ENCODE results near the gene HS3ST5. TPM values are rescaled to one million over a fixed set of nuclear protein-coding genes. Genes with fewer than 3 reads are reported as not detected.

HS3ST5 gene
- total RNA-seq, 4 donors from 2014 or later = not detected

GRCh38 chr6:114010540-114010939, 332.3 kb downstream of the HS3ST5 start:
- TF ChIP-seq, protein P1, sequence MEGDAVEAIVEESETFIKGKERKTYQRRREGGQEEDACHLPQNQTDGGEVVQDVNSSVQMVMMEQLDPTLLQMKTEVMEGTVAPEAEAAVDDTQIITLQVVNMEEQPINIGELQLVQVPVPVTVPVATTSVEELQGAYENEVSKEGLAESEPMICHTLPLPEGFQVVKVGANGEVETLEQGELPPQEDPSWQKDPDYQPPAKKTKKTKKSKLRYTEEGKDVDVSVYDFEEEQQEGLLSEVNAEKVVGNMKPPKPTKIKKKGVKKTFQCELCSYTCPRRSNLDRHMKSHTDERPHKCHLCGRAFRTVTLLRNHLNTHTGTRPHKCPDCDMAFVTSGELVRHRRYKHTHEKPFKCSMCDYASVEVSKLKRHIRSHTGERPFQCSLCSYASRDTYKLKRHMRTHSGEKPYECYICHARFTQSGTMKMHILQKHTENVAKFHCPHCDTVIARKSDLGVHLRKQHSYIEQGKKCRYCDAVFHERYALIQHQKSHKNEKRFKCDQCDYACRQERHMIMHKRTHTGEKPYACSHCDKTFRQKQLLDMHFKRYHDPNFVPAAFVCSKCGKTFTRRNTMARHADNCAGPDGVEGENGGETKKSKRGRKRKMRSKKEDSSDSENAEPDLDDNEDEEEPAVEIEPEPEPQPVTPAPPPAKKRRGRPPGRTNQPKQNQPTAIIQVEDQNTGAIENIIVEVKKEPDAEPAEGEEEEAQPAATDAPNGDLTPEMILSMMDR (IDR thresholded peaks at IDR 0.05) = no peak
- TF ChIP-seq POLR2A (IDR thresholded peaks at IDR 0.05) = no peak
- DNase-seq = no peak
- H3K4me3 ChIP-seq = no peak overlapping the region
- 52 to 60% methylated on average over 2 of the region's 2 CpGs for WGBS, 2 donors
- no peaks in the 10 kb centered on the region for H3K4me1 ChIP-seq
- no peak overlapping the region for H3K27ac ChIP-seq
- no peaks in the 10 kb centered on the region for H3K27me3 ChIP-seq
- no peaks in the 10 kb centered on the region for H3K9me3 ChIP-seq
- intact Hi-C loops (cut with DNase I) = no loop called here
- H3K36me3 ChIP-seq = no peaks in the 10 kb centered on the region

DNA sequence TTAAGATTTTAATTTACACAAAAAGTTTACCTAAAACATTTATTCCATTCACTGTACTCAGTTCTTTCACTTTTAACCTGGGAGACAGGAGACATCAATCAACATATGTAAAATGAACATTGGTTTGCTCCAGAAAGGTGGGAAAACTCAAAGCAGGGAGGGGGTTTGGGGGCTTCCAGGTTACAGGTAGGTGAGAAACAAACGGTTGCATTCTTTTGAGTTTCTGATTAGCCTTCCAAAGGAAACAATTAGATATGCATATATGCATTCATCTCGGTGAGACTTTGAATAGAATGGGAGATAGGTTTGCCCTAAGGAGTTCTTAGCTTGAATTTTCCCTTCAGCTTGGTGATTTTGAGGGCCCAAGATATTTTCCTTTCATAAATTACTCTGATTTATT, 333.6 kb downstream of the HS3ST5 start:
- no peak for DNase-seq
- H3K9me3 ChIP-seq = no peaks in the 10 kb centered on the region

DNA sequence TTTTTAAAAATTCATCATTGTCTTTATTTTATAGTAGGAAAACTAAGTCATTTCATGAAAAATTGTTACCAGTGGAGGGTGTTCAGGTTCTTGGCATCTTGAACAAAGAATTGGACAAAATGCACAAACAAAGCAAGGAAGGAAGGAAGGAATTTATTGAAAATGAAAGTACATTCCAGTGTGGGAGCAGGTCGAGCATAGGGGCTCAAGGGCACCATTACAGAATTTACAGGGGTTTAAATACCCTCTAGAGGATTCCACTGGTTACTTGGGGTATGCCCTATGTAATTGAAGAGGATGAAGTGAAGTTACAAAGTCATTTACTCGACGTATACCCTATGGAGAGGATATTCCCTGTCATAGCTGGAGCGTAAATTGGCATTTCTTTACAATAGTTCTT, 334.5 kb downstream of the HS3ST5 start:
- Histone ChIP-seq H3K27me3 (no peaks in the 10 kb centered on the region), H3K4me3 (no peak overlapping the region), H3K9me3 (no peaks in the 10 kb centered on the region), H3K4me1 (no peaks in the 10 kb centered on the region), H3K36me3 (no peaks in the 10 kb centered on the region), H3K27ac (no peak overlapping the region)
- TF ChIP-seq POLR2A (IDR thresholded peaks at IDR 0.05) = no peak
- TF ChIP-seq, protein P1 (IDR thresholded peaks at IDR 0.05) = no peak
- WGBS, 2 donors = 68 to 71% methylated on average over 4 of the region's 4 CpGs
- intact Hi-C loops (cut with DNase I) = no loop called here
- no peak for DNase-seq

More for the DNA sequence above, 333.6 kb downstream of the HS3ST5 start:
- Histone ChIP-seq H3K4me1 (no peaks in the 10 kb centered on the region), H3K27me3 (no peaks in the 10 kb centered on the region), H3K27ac (no peak overlapping the region), H3K36me3 (no peaks in the 10 kb centered on the region), H3K4me3 (no peak overlapping the region)
- TF ChIP-seq, protein P1 (IDR thresholded peaks at IDR 0.05) = no peak
- no peak for TF ChIP-seq POLR2A (IDR thresholded peaks at IDR 0.05)
- WGBS, 2 donors = 63 to 64% methylated on average over 2 of the region's 2 CpGs
- intact Hi-C loops (cut with DNase I) = no loop called here

GRCh38 chr6:114007516-114007915, 335.3 kb downstream of the HS3ST5 start:
- H3K4me1 ChIP-seq = no peaks in the 10 kb centered on the region
- no peaks in the 10 kb centered on the region for H3K27me3 ChIP-seq
- no peak for DNase-seq
- intact Hi-C loops (cut with DNase I) = no loop called here
- H3K27ac ChIP-seq = no peak overlapping the region
- WGBS, 2 donors = 67 to 69% methylated on average over 1 to 2 of the region's 2 CpGs
- TF ChIP-seq, protein P1 (IDR thresholded peaks at IDR 0.05) = no peak
- no peak for TF ChIP-seq POLR2A (IDR thresholded peaks at IDR 0.05)
- H3K36me3 ChIP-seq = no peaks in the 10 kb centered on the region
- H3K9me3 ChIP-seq = no peaks in the 10 kb centered on the region
- no peak overlapping the region for H3K4me3 ChIP-seq

Small RNA genes lying within 50 kb of the gene (small RNA-seq; reads per million reads assigned to genes)
- gene RNA5SP213 = 0 to 0.09 (median 0) reads per million in 4 donors

Measured in esophagus squamous epithelium (tissue), 5 donors.